Activated T-helper 9 cell treated with anti-CD3 and anti-CD28 coated beads, Interleukin-2, amount 50 U/mL, for 16 hours (primary cell): ENCODE measurements around the gene ANAPC15.

Experiments
- DNase-seq: peaks from one replicate; pipeline ENCODE4 v3.0.0-alpha.2; 2020; ENCODE audit warnings: low read depth

Gene ANAPC15

DNA sequence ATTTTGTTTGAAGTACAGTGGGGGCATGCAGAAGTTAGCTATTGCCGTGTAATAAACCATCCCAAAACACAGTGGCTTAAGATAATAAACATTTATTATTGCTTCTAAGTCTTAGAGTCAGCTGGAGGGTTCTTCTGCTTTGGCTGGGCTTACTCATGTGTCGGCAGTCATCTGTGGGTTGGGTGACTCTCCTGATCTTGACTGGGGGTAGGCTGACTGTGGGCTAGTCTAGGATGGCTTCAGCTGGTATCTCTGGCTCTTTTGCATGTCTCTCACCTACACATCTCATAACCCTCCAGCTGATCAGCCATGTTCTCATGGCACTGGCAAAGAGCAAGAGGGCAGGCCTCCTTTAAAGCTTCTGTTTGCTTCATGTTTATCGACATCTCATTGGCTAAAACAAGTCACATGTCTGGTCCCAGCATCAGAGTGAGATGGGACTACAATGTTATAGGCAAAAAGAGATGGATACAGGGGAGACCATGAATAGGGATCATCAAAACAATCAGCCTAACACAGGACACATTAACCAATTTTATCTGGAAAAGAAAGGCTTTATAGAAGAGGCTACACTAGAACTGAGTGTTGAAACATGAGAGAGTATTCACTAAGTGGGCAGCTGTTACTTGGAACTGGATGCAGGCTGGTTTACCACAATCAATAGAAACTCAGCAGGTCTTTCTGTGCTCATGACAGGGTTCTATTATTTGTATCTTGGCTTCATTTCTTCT is 26.7 kb downstream of the ANAPC15 start:
- DNase-seq = no peak

DNA sequence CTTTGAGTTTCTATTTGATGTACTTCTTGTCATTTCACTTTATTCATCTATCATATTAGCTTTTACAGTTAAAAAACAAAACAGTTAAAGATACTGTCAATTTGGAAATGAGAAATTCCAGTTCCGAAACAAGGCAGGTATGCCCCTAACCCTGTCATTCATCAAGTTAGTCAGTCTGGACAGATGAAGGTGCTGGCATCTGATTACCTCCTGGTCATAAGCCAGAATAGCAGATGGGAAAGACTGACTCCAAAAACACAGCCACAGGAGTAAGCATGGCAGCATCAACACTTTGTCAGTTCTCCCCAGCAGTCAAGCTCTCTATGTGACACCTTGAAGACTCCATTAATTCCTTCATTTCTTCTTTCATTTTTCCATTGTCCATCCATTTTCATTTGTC is 27.5 kb downstream of the ANAPC15 start:
- DNase-seq = no peak

DNA sequence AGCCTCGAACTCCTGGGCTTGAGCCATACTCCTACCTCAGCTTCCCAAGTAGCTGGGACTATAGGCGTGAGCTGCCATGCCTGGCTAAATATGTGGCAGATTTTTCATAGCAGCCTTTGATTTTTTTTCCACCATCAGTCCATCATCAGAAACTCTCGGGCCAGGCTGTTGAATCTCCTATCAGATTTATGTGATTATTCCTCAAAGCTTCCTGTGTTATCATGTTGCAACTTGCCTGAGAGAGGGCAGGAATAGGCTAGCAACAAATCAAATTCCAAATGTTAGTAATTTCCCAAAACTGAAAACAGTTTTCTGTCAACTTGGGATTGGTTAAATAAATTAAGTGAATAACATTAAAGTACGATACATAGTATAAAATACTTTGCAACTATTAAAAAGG is 28.4 kb downstream of the ANAPC15 start:
- DNase-seq = no peak

DNA sequence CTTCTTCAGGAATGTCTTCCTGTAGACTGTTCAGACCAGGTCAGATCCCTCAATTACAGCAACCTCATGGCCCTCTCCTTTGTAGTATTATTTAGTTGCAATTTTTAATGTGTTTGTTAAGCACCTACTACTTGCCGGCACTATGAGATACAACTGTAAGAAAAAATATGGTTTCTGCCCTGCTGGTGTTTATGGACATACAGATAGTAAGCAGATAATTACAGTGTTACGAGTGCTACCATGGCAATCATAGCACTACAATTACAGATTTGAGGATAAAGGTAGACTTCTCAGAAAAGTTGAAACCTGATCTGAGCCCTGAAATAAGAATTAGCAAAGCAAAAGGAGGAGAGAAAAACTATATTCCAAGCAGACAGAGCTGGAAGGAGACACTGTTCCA is 29.1 kb downstream of the ANAPC15 start:
- no peak for DNase-seq

DNA sequence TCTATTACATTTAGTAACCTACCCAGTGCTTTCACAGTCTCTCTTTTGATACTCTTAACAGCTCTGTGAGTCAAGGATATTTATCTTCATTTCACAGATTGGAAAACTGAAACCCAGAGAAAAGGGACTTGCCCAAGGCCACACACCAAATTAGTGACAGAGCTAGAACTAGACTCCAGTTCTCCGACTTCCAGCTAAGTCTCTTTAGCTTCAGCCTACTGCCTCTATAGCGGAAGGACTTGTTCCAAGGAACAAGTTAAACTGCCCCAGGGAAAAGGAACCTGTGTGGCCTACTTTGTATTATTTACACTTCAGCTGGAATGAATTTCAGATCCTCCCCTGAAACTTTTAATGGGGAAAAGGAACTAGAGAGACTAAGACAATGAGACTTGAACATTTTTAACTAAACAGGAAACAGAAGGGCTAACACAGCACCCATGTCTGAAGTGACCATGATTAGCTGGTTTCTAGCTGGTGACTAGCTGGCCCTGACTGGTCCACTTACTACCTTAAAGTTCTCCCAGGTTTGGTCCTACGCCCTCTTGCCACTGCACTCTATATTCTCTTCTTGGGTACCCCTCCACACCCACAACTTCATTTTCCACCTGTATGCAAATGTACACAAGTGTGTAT is 30.6 kb downstream of the ANAPC15 start:
- no peak for DNase-seq

DNA sequence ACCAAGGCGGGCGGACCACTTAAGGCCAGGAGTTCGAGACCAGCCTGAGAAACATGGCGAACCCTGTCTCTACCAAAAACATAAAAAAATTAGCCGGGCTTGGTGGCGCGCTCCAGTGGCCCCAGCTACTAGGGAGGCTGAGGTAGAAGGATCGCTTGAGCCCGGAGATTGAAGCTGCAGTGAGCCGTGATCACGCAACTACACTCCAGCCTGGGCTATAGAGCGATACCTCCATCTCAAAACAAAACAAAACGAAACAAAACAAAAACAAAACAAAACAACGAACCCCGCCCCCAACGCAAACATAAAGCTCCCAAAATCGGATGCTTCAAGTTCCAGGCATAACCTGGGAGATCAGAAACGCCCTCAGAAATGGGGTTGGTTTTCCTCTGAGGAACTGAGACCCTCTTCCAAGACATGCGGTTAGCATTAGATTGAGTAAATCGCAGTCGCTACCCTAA is 31.3 kb downstream of the ANAPC15 start:
- no peak for DNase-seq

DNA sequence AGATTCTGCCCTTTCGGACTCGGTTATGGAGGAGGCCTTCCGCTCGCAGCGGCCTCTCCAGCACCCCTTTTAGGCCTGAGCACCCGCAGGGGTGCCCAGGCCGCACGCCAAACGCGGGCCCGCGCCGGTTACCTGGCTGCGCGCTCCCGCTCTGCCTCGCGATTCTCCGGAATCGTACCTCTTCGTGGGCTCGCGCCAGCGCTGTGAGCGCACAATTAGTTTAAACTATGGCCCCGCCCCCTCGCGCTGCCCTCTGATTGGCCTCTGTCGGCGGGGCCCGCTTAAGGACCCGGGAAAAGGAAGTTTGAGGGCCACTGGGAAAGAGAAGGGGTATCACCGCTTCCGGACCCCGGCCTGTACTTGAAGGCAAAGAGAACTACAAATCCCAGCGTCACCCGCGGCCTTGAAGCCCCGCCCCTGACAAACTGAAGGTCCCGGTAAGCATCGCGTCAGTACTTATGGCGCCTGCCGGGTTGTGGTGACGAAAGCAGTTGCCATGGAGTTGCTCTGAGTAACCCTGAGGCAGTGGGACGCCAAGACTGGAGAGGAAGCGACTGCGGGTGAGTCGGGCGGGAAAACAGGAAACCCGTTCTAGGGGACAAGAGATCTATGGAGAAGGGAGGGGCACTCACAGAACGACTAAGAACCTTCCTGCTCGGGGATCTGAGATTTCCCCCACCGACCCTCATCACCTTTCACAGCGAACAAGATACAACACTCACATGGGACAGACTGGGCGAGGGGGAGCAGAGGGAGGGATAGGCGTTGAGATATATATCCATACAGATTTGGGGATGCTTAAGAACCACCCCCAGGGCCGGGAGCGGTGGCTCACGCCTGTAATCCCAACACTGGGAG is 31.9 kb downstream of the ANAPC15 start, which contains the start of the genes LRRC51 and NUMA1:
Gene LRRC51 (plus strand): TSS at position 525 of the 858 bp plus-strand sequence. CDS start 8,234 bp downstream, outside the sequence.
Gene NUMA1 (minus strand): TSS at position 217 of the 858 bp plus-strand sequence. CDS start 44,599 bp downstream, outside the sequence.
- DNase-seq = peak; percentile 98

DNA sequence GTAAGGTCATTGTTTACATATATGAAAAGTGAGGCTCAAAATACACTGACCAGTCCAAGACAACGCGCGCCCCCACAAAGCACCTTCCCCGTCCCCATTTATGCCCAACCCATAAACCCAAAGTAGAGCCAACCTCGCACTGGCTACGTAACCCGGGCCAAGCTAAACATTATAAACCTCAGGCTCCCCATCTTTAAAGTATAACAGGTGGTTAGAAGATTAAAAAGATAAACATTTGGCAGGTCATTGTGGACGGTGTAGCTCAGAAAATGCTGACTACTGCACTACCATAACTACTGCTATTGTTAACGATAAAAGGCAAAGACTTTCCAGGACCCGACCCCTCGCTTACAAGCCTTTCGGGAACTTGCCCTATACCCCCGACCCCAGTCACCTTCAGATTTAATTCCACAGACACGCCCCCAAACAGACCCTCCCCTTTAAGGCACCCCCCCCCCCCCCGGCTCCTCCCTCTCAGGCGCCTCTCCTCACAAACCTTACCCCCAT is 32.6 kb downstream of the ANAPC15 start:
- no peak for DNase-seq

DNA sequence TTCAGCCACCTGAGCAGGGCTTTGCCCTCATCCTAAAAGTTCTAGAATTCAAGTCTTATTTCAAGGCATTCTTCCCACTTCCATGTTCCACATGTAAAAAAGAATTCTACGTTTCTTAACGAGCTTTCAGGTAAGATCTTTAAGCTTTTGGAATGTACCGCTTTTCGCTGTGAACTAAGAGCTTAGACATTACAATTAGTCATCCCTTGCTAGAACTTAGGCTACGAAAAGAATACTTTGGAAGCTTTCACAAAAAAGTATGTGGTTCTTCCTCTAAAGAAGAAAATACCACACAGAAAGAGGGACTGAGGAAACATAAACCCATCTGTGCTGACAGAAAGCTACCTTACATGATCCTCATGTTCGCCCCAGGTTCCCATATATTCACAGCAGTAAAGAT is 34.0 kb downstream of the ANAPC15 start:
- DNase-seq = no peak

DNA sequence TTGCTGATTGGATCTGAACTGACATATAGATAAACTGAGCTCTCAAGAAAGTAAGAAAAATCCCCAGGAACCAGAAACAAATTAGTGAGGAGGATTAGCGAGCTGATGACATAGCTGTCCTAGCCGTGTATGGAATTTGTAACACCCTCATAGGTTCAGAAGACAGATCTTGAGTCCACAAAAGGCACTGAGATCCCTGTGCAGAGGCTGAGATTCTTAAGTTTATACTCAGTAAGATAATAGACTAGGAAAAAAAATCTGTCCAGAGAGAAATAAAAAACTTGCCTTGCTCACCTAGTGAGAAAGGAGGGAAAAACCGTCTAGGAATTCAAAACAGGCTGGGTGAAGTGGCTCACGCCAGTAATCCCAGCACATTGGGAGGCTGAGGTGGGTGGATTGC is 36.7 kb downstream of the ANAPC15 start:
- no peak for DNase-seq

DNA sequence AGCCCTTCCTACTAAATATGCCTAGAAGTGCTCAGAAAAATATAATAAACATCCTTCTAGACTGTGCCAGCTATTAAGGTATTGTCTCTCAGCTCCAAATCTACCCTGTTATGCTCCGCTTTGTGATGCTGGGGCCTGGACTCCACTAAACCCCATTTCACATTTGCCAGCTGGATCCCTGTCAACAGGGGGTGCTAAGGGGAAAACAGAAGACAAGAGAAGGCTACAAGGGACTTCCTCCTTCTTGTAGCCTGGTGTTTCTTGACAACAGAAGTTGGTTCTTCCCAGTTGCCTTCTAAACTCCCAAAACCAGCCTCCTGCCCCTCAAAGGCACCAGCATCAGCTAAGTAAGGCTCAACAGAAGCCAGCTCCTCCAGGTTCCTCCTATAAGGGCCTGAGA is 37.4 kb downstream of the ANAPC15 start:
- DNase-seq = no peak

DNA sequence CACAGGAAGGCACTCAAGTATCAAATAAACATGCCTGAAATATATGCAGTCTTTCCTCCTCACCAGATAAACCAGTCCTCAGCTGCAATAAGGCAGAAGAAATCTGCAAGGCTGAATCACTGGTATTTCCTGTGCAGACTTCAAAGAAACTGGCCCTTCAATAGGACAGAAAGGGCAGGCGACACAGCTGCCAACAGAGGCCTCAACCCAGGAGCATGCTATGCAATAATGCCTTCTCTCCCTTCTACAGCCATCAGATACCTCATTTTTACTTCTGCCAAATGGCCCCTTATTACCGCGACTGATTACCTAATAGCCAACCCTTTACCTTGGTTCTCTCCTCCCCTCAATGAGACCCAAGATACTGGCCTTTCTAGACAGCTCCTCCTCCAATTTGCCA is 40.1 kb downstream of the ANAPC15 start:
- DNase-seq = no peak

DNA sequence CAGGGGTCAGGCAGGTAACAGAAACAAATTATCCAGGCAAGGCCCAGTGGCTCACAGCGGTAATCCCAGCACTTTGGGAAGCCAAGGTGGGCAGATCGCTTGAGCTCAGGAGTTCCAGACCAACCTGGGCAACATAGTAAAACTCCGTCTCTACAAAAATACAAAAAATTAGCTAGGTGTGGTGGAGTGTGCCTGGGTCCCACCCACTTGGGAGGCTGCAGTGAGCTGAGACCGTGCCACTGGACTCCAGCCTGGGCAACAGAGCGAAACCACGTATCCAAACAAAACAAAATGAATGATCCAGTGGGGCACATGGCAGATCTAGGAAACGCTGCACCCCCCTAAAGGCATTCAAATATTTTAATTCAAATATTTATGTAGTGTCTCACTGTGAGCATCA is 42.0 kb downstream of the ANAPC15 start:
- DNase-seq = no peak

DNA sequence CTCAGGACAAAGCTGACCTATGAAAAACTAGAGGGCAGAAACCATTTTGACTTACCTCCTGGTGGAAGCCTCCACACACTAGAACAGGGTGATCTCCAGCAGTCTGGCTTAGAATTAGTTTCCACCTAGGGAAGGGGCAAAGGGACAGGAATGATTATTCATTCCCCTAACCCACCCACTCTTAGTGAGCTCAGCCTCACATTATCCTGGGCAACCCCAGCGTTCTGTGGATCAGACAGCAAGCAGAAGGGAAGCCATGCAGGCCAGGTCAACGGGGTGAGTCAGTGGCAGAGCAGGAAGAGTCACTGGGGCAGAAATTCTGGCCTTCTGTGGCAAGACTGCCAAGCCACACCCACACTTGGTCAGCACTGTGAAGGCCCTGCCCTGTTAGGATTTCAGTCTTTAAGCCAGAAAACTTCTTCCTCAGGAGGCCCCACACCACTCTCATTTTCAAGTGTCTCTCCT is 42.7 kb downstream of the ANAPC15 start:
- DNase-seq = no peak

DNA sequence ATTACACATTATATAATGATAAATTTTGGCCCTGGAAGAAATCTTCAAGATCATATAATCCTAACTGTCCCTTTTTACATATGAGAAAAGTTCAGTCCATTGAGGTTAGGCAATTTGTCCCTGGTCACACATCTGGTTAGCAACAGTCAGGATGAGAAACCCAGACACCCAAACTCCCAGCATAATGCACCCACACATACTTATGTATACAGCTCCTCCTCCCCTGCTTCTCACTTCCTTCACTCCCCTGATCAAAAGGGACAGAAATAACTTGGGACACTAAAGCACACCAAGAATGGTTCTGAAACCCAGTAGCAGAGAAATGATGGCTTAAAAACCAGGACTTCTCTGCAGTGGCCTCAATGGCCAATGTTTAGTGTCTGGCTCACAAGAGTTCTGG is 43.3 kb downstream of the ANAPC15 start:
- DNase-seq = no peak

DNA sequence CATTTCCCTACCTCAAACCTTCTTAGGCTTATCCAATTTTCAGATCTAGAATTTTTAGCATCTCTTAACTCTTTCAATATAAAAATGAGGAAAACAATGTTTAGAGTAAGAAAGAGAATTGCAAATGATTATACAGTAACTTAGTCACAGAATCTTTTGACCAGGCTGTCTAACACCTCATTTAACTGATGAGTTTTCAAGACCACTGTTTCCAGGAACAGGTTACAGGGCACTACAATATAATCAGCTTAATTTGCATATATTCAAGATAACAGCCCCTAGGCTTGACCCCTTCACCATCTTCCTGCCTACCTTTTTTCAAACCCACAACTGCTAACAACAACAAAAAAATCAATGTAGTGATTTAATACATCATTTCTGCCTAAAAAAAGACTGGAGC is 44.8 kb downstream of the ANAPC15 start:
- DNase-seq = no peak

DNA sequence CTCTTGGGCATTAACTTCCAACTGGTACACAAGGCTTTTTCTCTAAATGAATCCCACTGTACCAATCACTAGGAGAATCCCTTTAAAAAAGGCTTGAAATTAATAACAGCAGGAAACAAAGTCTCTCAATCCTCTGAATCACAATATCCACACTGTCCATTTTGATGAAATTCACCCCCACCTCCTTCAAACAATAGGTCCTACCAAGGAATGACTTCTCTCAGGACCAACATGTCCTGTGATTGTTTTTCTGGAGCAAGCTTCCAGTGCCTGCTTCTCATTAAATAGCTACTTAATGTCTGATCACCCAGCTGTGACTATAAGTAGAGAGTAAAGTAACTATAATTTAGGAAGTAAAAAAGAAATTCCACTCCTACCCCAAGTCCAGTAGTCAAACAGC is 45.2 kb downstream of the ANAPC15 start:
- no peak for DNase-seq

DNA sequence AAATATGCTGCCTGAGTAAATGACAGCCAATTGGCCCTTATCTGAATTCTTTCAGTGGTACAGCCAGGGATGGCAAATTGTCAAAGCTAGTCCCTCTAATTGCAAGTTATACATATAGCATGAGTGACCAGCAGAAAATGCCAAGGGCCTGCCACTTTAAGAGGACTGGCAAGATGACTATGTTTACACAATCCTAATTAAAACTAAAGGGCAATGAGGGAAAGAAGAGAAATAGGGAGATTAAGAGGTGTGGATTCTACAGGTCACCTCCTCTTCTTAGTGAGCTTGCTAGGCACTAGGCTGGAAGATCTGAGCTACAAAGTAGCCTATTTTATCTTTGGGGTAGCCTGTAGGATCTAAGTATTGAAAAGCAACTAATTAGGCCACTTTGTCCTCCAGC is 45.6 kb downstream of the ANAPC15 start:
- no peak for DNase-seq

DNA sequence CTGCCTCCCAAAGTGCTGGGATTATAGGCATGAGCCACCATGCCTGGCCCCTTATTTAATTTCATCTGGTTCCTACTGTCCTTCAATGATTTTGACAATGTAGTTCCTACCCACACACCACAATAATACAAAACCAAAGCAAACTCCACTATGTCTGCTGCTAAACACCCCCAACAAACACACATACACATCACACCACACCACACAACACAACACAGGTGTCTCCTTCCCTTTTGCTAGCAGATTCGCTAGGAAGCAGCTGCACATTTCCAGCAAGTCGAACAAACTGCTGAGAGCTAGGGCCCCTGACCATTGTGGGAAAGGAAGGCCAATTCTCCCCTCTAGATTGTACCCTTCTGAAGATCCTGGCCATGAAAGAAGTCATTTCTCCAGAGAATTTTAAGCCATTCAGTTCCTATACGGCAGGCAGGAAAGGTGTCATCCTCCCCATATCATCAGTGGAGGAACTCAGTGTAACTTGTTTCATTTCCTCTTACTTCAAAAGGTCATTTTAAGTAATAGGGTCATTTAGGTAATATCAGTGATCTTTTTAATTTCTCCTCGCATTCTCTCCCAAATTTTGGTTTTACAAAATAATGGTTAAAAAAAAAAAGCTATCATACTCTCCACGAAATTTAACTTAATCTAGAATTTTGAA is 50.6 kb downstream of the ANAPC15 start:
- DNase-seq = no peak
